Measurements from ENCODE around the gene SHBG. TPM values are rescaled to one million over a fixed set of nuclear protein-coding genes. Genes with fewer than 3 reads are reported as not detected.

SHBG gene
- total and polyA plus RNA-seq, 2 of the 8 experiments (the other 6 are each of a cell fraction or from before 2014, with no cell fraction given), result 1.1 to 1.2 TPM

- TF ChIP-seq NANOG (IDR thresholded peaks at IDR 0.05; ENCODE audit: insufficient read depth, low read depth, low read length, poor library complexity, severe bottlenecking), result no peak
- TF ChIP-seq RNF2 (IDR thresholded peaks at IDR 0.05; ENCODE audit: borderline replicate concordance, low read depth, low read length, missing control alignments, poor library complexity, severe bottlenecking), result no peak
- TF ChIP-seq ASH2L (IDR thresholded peaks at IDR 0.05; ENCODE audit: low read length), result no peak
- no peak for TF ChIP-seq SUZ12 (IDR thresholded peaks at IDR 0.05; ENCODE audit: low read length)
- TF ChIP-seq MAFK (IDR thresholded peaks at IDR 0.05; ENCODE audit: low read depth, low read length), result no peak
- no peak for TF ChIP-seq KDM1A (IDR thresholded peaks at IDR 0.05; ENCODE audit: borderline replicate concordance, low read length)
- no peak for TF ChIP-seq CREB1 (IDR thresholded peaks at IDR 0.05)
- TF ChIP-seq POLR2AphosphoS5 (IDR thresholded peaks at IDR 0.05; ENCODE audit: low read depth, low read length), result no peak
- no peak for TF ChIP-seq JUN (IDR thresholded peaks at IDR 0.05; ENCODE audit: low read depth, low read length)
- TF ChIP-seq SIN3A (conservative IDR thresholded peaks at IDR 0.05 in 1 of 2, IDR thresholded peaks at IDR 0.05 in 1 of 2; ENCODE audit: low read depth in 1 of 2, low read length in 2 of 2), result no peak
Measured at GRCh38 chr17:7652388-7653356, 22.7 kb downstream of the SHBG start (continued).
